Type B pancreatic cell (in vitro differentiated cells): ENCODE measurements around the gene MRPL30. TPM values are rescaled to one million over a fixed set of nuclear protein-coding genes. Genes with fewer than 3 reads are reported as not detected.

ENCODE experiments used
- DNase-seq: peaks from one replicate; pipeline ENCODE4 v3.0.0; 2021; ENCODE audit warnings: mixed read lengths; ENCODE audit not compliant: unreplicated experiment; ENCODE audit errors: extremely low spot score
- H3K27ac Mint-ChIP-seq: 2 replicates; pipeline ENCODE4 v1.8.0; 2021; ENCODE audit warnings: mild to moderate bottlenecking, mixed read lengths
- H3K27me3 Mint-ChIP-seq: 2 replicates; pipeline ENCODE4 v1.8.0; 2021; ENCODE audit warnings: mixed read lengths
- H3K36me3 Mint-ChIP-seq: 2 replicates; pipeline ENCODE4 v1.8.0; 2021; ENCODE audit warnings: mixed read lengths
- H3K4me1 Mint-ChIP-seq: one replicate; pipeline ENCODE4 v1.8.0; 2021; ENCODE audit warnings: mixed read lengths; ENCODE audit not compliant: unreplicated experiment
- H3K4me3 Mint-ChIP-seq: 2 replicates; pipeline ENCODE4 v1.8.0; 2021; ENCODE audit warnings: mild to moderate bottlenecking, mixed read lengths
- H3K9me3 Mint-ChIP-seq: 2 replicates; pipeline ENCODE4 v1.8.0; 2021; ENCODE audit warnings: mixed read lengths
- CTCF ChIP-seq: fragments of 200-600 bp; sonication (generic); conservative IDR thresholded peaks from 2 replicates; pipeline ENCODE4 v1.5.0; 2021; ENCODE audit warnings: antibody characterized with exemption, mild to moderate bottlenecking
- total RNA-seq: library from RNA; stranded (reverse); gene quantifications from 2 replicates; pipeline ENCODE4 v1.2.1, GENCODE V29; 2021; ENCODE audit warnings: low replicate concordance

Gene MRPL30
- total RNA-seq, 1 donor from 2014 or later: 38.4 TPM

- no peak for TF ChIP-seq CTCF
- Mint-ChIP-seq H3K27ac (no peak overlapping the region), H3K27me3 (no peaks in the 10 kb centered on the region), H3K9me3 (peaks cover 6% of the 10 kb centered on the region), H3K4me3 (no peak overlapping the region), H3K36me3 (no peaks in the 10 kb centered on the region), H3K4me1 (no peaks in the 10 kb centered on the region)
- DNase-seq: no peak
Observed at GRCh38 chr2:99238599-99238998, 57.6 kb downstream of the MRPL30 start.

- Mint-ChIP-seq H3K9me3 (no peaks in the 10 kb centered on the region), H3K4me1 (no peaks in the 10 kb centered on the region), H3K27ac (no peak overlapping the region), H3K27me3 (no peaks in the 10 kb centered on the region), H3K4me3 (no peak overlapping the region), H3K36me3 (no peaks in the 10 kb centered on the region)
- DNase-seq: no peak
- no peak for TF ChIP-seq CTCF
Observed at GRCh38 chr2:99240431-99240830, 59.4 kb downstream of the MRPL30 start.

GRCh38 chr2:99242151-99242550, 61.2 kb downstream of the MRPL30 start:
- H3K27me3 Mint-ChIP-seq: no peaks in the 10 kb centered on the region
- no peak for TF ChIP-seq CTCF
- H3K27ac Mint-ChIP-seq: no peak overlapping the region
- no peaks in the 10 kb centered on the region for H3K9me3 Mint-ChIP-seq
- no peak for DNase-seq
- no peaks in the 10 kb centered on the region for H3K36me3 Mint-ChIP-seq
- no peak overlapping the region for H3K4me3 Mint-ChIP-seq
- H3K4me1 Mint-ChIP-seq: no peaks in the 10 kb centered on the region

Other genes starting within 250 kb of the MRPL30 start
- gene CRACDL, start 245.0 kb upstream of the MRPL30 start, total RNA-seq: 6.2 and 9.6 TPM in 2 replicates
- gene C2orf15, start 39.5 kb upstream of the MRPL30 start, total RNA-seq: 5.6 and 8.2 TPM in 2 replicates
- gene TSGA10, start 26.2 kb upstream of the MRPL30 start, total RNA-seq: 7.4 and 10.9 TPM in 2 replicates
- 5.0 and 5.3 TPM in 2 replicates for gene LIPT1, start 26.2 kb upstream of the MRPL30 start, total RNA-seq
- gene MITD1, start 126 bp upstream of the MRPL30 start, total RNA-seq: 27.8 and 30.0 TPM in 2 replicates
- gene LYG2, start 74.5 kb downstream of the MRPL30 start, total RNA-seq: not detected in 2 replicates
- gene LYG1, start 120.0 kb downstream of the MRPL30 start, total RNA-seq: 1.6 and 2.1 TPM in 2 replicates
- gene TXNDC9, start 155.1 kb downstream of the MRPL30 start, total RNA-seq: 27.6 and 29.1 TPM in 2 replicates
- gene EIF5B, start 156.2 kb downstream of the MRPL30 start, total RNA-seq: 44.2 and 44.8 TPM in 2 replicates